ENCODE measurements around the gene ZEB2.

ZEB2 gene

GRCh38 chr2:144414324-144414845 is 105.5 kb downstream of the ZEB2 start:
- DNase-seq: no peak

GRCh38 chr2:144412709-144413108 is 107.2 kb downstream of the ZEB2 start:
- no peak for DNase-seq

DNA sequence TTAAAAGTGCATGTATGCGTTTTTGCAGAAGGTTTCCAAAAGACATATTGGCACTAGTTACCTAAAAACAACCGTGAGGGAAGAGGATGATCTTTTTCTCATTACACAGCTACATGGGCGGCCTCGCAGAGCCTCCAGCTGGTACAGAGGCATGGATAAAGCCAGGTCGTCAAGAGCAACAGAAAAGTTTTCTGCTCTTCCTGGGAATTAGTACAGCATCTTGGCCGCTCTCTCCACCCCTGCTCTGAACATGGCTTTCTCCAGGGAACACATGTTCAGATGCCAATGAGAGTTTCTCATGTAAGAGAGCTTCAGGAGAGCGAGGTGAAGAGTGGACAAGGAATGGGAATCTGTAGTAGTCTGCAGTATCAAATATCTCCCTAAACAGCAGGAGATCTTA is 108.4 kb downstream of the ZEB2 start:
- no peak for DNase-seq

DNA sequence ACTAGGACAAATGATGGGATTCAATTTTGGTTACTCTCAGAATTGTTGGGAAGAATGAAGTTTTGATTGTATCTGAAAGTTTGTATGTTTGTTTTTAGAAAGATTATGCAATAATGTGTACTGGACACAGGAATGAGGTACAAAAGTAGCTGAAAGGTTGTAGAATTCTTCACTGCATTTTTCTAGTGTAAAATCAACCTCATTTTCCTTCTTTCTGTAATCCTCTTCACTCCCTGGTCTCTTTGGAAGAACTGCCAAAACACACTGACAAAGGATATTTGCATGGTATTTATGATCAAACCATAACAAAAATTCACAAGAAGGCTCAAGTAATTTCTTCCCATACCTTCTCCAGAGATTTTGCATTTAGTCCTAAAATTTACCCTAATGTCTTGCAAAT is 110.7 kb downstream of the ZEB2 start:
- no peak for DNase-seq

DNA sequence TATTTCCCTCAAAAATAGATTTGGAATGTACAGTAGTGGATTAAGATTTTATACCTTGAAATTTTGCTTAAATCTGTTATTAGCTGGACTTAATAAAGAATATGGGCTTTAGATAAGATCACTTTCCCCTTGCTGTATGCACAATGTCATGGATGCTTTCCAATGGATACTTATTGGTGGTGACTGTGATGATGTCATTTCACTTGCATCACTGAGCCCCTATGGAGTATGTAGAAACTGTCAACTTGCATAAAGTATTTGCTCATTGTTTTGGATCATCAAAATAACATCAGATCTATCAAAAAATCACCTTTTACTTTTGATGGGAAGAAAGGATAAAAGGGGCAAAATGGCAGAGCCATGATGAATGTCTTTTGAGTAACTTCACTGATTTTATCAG is 112.7 kb downstream of the ZEB2 start:
- no peak for DNase-seq

DNA sequence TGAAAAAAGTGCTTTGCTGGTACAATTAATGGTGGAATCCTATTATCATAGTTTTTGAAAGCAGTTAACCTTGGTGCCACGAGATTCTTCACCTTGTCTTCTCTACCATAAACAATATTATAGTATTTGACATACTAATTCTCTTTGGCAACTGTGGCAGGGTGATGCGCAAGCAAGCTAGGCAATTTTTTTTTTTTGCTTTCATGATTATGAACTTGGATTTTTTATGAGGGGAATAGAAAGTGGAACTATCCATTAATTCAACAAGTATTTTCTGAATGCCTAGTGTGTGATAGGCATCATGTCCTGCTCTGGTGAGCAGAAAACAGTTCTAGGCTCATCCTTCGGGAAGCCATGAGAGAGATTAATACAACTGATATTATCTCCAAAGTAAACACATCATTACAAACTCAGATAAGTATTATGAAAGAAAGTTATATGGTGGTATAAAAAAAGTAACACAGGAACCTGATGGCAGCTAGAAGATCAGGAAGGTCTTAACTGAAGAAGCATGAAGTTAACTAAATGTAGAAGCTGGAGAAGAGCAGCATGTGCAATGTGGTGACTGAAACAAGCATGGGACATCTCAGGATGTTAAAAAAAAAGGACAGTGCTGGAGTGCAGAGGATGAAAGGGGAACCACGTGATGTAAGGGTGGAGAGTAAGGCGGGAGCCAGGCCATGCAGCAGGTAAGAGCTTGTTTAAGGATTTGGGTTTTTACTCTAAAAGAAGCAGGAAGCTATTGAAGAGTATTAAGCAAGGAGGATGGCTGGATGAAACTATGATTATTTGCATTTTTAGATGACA is 113.7 kb downstream of the ZEB2 start:
- DNase-seq: no peak

GRCh38 chr2:144405321-144405720 is 114.6 kb downstream of the ZEB2 start:
- no peak for DNase-seq

GRCh38 chr2:144404586-144405314 is 115.2 kb downstream of the ZEB2 start:
- DNase-seq: no peak

DNA sequence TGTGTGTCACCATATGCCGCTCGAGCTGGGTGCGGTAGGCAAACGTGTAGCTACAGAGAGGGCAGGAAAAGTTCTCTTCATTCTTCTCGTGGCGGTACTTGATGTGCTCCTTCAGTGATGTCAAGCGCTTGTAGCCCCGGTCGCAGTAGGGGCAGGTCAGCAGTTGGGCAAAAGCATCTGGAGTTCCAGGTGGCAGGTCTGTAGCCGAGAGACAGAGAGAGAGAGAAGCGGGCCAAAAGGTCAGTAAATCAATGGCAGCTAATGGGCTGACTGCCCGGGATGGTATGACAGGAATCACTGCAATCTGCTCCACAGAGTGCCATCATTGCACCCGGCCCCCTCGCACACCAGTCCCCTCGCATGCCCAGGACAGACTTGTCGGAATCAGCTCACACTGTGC is 116.0 kb downstream of the ZEB2 start:
- DNase-seq: no peak

- no peak for DNase-seq
These were observed 117.7 kb downstream of the ZEB2 start for GRCh38 chr2:144402251-144402650.

GRCh38 chr2:144401036-144401435 is 118.9 kb downstream of the ZEB2 start:
- no peak for DNase-seq

- DNase-seq: no peak
These were observed 123.6 kb downstream of the ZEB2 start for GRCh38 chr2:144396318-144396717.

DNA sequence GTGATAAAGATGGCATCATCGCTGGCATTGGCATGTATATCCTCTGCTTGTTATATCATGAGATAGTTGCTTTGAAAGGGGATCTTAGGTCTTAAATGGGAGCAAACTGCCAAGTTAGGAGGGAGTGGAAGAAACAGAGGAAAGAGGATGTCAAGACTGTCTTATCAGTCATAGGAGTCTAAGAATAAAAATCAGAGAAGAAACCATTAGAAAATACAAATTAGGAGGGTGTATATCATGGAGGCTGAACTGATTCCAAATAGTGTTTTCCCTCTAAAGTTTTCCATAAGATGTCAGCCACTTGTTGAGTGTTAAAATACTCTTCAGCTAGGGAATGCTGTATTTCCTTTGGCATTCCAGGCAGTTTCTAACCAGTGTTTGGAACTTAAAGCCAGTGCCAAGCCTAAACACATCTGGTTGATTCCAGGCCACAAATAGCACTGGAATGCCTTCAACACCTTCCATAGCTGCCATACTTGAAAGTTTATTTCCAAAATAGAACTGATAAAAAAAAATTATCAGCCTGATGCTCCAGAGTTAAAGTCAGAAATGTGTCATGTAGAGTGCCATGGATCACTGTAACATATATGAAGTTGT is 129.4 kb downstream of the ZEB2 start:
- DNase-seq: no peak

GRCh38 chr2:144389930-144390311 is 130.0 kb downstream of the ZEB2 start:
- no peak for DNase-seq

GRCh38 chr2:144389151-144389929 is 130.6 kb downstream of the ZEB2 start:
- no peak for DNase-seq

- DNase-seq: no peak
These were observed 134.5 kb downstream of the ZEB2 start for GRCh38 chr2:144385381-144385780.

DNA sequence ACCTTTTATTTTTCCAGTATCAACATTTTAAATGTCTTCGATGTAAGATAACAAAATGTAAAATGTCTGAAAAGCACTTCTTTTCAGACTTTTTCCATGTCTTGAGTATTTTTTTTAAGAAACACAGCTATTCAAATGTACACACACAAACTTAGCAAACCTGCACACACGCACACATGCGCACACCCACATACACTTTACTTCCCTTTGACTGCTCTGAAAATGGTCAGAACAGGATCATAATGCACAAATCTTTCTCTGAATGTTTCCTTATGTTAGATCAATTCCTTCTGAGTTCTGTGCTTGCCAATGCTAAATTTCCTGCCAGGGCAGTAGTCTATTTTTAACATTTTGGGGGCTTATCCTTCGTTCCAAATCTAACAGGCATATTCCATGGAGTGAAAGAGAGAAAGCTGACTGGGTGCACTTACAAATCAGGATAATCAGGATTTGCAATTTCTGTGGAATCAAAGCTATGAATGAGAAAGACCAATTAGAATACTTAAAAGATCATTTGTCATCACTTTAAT is 136.3 kb downstream of the ZEB2 start:
- DNase-seq: no peak

GRCh38 chr2:144382849-144383248 is 137.1 kb downstream of the ZEB2 start:
- no peak for DNase-seq

DNA sequence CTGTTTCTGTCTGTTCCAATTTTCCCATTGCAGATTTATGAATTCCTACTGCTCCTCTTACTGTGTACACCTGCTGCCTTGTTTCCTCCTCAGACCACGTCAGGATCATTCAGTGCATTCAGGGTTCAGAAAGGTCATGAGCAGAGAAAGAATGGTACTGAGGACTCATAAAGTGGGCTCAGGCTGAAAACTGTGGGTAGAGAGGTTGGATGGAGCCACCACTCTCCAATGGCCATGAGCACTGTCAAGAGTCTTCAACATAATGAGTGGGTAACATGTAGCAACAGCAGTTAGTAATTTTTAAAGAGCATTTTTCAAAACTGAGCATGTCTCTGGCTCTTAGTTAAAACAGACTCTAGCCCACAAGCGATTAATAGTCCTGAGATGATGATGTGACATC is 138.2 kb downstream of the ZEB2 start:
- no peak for DNase-seq

GRCh38 chr2:144379851-144380311 is 140.0 kb downstream of the ZEB2 start:
- DNase-seq: no peak

DNA sequence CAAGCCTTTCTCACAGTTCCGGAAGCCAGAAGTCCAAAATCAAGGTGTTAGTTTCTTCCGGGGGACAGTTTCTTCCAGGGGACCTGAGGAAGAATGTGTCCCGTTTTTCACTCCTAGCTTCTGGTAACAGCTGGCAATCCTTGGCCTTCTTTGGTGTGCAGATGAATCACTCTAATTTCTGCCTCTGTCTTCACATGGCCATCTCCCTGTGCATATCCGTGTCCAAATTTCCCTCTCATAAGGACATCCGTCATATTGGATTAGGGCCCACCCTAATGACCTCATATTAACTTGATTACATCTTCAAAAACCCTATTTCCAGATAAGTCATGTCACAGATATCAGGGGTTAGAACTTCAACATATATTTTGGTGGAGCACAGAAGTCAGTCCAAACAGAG is 141.4 kb downstream of the ZEB2 start:
- no peak for DNase-seq

- no peak for DNase-seq
These were observed 142.0 kb downstream of the ZEB2 start for GRCh38 chr2:144377914-144378313.

DNA sequence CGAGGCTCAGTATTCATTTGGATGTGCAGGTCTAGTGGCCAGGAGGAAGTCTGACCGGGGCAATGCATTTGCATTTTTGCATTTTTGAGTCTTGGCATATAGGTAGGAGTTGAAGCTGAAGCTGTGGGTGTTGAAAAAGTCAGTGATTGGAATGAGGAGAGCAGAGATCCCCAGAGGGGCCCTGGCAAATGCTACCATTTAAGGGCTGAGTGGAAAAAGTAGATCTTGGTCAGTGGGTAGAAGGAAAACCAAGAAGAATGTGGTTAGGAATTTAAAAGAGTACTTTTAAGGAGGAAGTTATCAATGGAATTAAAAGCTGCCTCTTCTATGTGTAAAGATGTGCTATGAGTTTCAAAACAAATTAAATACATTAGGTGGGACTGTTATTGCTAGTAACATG is 143.0 kb downstream of the ZEB2 start:
- DNase-seq: no peak
